HFF-Myc (cell line): ENCODE data around the gene MAEL.

ENCODE experiments used
- DNase-seq: peaks from one replicate; pipeline ENCODE4 v3.0.0-alpha.2; 2011; ENCODE audit warnings: low read depth; ENCODE audit errors: extremely low read depth
- H3K4me3 ChIP-seq: replicated peaks from 2 replicates; pipeline ENCODE4 v1.5.1; 2011; ENCODE audit warnings: low read depth, mild to moderate bottlenecking, control low read depth, low read length
- TF ChIP-seq, protein P1 (sequence below): IDR thresholded peaks from 2 replicates; pipeline ENCODE4 v1.5.1; 2012; ENCODE audit warnings: mild to moderate bottlenecking, low read depth, low read length, control low read depth; ENCODE audit errors: missing control alignments

MAEL gene

DNA sequence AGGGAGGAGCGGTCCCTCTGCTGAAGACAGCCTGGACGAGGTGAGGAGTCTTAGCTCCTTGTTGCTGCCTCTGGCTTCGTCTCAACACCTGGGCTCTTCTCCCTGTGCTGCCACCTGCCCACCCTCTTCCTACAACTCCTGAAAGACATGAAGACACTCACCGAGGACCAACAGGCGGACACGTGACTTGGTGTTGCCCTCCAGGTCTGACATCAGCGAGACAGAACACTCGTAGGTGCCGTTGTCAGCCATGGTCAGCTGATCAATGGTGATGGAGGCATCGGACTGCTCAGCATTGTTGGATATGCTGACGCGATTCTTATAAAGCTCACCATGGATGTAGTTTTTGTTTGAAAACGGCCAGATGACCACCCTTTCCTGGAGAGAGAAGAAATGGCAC, 79.7 kb downstream of the MAEL start:
- no peak for DNase-seq
- TF ChIP-seq, protein P1, sequence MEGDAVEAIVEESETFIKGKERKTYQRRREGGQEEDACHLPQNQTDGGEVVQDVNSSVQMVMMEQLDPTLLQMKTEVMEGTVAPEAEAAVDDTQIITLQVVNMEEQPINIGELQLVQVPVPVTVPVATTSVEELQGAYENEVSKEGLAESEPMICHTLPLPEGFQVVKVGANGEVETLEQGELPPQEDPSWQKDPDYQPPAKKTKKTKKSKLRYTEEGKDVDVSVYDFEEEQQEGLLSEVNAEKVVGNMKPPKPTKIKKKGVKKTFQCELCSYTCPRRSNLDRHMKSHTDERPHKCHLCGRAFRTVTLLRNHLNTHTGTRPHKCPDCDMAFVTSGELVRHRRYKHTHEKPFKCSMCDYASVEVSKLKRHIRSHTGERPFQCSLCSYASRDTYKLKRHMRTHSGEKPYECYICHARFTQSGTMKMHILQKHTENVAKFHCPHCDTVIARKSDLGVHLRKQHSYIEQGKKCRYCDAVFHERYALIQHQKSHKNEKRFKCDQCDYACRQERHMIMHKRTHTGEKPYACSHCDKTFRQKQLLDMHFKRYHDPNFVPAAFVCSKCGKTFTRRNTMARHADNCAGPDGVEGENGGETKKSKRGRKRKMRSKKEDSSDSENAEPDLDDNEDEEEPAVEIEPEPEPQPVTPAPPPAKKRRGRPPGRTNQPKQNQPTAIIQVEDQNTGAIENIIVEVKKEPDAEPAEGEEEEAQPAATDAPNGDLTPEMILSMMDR = no peak
- no peak overlapping the region for H3K4me3 ChIP-seq

DNA sequence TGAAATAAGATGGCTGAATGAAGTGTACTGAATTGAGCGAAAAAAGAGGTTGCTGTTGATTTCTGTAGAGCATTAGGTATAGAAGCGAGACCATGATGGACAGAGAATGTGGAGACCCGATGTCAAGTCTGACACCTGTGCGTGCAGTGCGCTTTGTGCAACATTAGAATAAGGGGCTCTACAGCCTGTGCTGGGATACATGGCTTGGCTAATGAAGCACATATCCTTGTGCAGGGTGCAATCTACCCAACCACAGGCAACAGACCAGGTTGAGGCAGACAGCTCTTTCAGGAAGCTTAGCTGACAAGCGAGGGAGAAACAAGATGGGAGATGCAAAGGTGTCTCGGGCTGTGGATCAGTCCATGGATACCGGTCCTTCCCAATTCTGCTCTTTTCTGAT, 82.2 kb downstream of the MAEL start:
- TF ChIP-seq, protein P1 = no peak
- no peak overlapping the region for H3K4me3 ChIP-seq
- no peak for DNase-seq
